ENCODE data around the gene MEA1.

- TF ChIP-seq CTCF (IDR thresholded peaks at IDR 0.05): no peak
- TF ChIP-seq POLR2A (IDR thresholded peaks at IDR 0.05): no peak
- TF ChIP-seq EP300 (IDR thresholded peaks at IDR 0.05): no peak
These were observed 25.0 kb upstream of the MEA1 start for GRCh38 chr6:43038727-43039126.
